Measurements from ENCODE around the gene TAOK3.

GRCh38 chr12:118398940-118399339 lies 26.2 kb upstream of the TAOK3 start:
- TF ChIP-seq EZH2phosphoT487 (conservative IDR thresholded peaks at IDR 0.05; ENCODE audit: low read length) (no peak), CTCF (IDR thresholded peaks at IDR 0.05; ENCODE audit: insufficient read depth, low read length, poor library complexity, severe bottlenecking) (no peak)

All from SU-DHL-6 (cell line).